H1 (cell line): ENCODE measurements around the gene YIPF5. TPM values are rescaled to one million over a fixed set of nuclear protein-coding genes. Genes with fewer than 3 reads are reported as not detected.

Experiments used
- CTCF ChIA-PET: fragments of 300-600 bp; sonication (Branson Sonifier 250); formaldehyde crosslinking; loops from one replicate; lab custom pipeline; 2021; ENCODE audit not compliant: partially characterized antibody; lab: Charles Lee
- POLR2A ChIA-PET: fragments of 300-600 bp; sonication (Branson Sonifier 250); formaldehyde crosslinking; loops from one replicate; lab custom pipeline; 2021; ENCODE audit warnings: inconsistent platforms; ENCODE audit not compliant: partially characterized antibody; lab: Charles Lee
- DNase-seq, 2 experiments: peaks; one replicate each; pipeline versions ENCODE4 v3.0.0 to v3.0.0-alpha.2; 2010 to 2022; ENCODE audit warnings: low spot score in 2 of 2, low read depth in 1 of 2, mixed read lengths in 1 of 2
- FAIRE-seq: peaks from 2 replicates; lab custom pipeline; 2011; peaks lifted over from hg19 to GRCh38; lab: Jason Lieb, UNC
- H2AFZ ChIP-seq: 2 replicates; pipeline ENCODE4 v1.8.1; 2012; ENCODE audit warnings: low read length, inconsistent platforms
- H2AK5ac ChIP-seq: 2 replicates; pipeline ENCODE4 v1.6.1; 2013; ENCODE audit warnings: low read depth, low read length
- H2BK120ac ChIP-seq: replicated peaks from 2 replicates; pipeline ENCODE3; 2013; ENCODE audit warnings: low read depth, low read length, inconsistent platforms
- H2BK12ac ChIP-seq: 2 replicates; pipeline ENCODE4 v1.6.1; 2013; ENCODE audit warnings: low read depth, low read length
- H2BK15ac ChIP-seq: 2 replicates; pipeline ENCODE4 v1.6.1; 2013; ENCODE audit warnings: low read length
- H2BK20ac ChIP-seq: 2 replicates; pipeline ENCODE4 v1.6.1; 2013; ENCODE audit warnings: low read length
- H2BK5ac ChIP-seq: 2 replicates; pipeline ENCODE4 v1.6.1; 2013; ENCODE audit warnings: low read depth, low read length
- H3K14ac ChIP-seq: 2 replicates; pipeline ENCODE4 v1.6.1; 2013; ENCODE audit warnings: inconsistent platforms; ENCODE audit not compliant: insufficient read length
- H3K18ac ChIP-seq: 2 replicates; pipeline ENCODE4 v1.6.1; 2013; ENCODE audit warnings: low read length; ENCODE audit errors: extremely low read depth
- H3K23ac ChIP-seq: 2 replicates; pipeline ENCODE4 v1.6.1; 2013; ENCODE audit warnings: inconsistent platforms; ENCODE audit not compliant: insufficient read length
- H3K23me2 ChIP-seq: 2 replicates; pipeline ENCODE4 v1.6.1; 2013; ENCODE audit warnings: low read depth, low read length
- H3K27ac ChIP-seq: 2 replicates; pipeline ENCODE4 v1.6.1; 2011; ENCODE audit warnings: low read depth, low read length, inconsistent platforms
- H3K27me3 ChIP-seq, 4 experiments: replicated peaks in 1 of 4; 1 replicate in 1 of 4; 2 replicates in 3 of 4; pipeline versions ENCODE4 v1.6.1 to v1.8.1; 2011 to 2013; ENCODE audit warnings: low read length in 3 of 4, mild to moderate bottlenecking in 3 of 4, inconsistent platforms in 2 of 4, mixed read lengths in 2 of 4, moderate library complexity in 1 of 4; ENCODE audit not compliant: control insufficient read depth in 3 of 4, insufficient read depth in 3 of 4; ENCODE audit errors: extremely low read depth in 1 of 4
- H3K36me3 ChIP-seq, 4 experiments: 2 replicates each; pipeline versions ENCODE4 v1.6.1 to v1.8.1; 2011 to 2013; ENCODE audit warnings: mild to moderate bottlenecking in 4 of 4, low read length in 3 of 4, moderate library complexity in 2 of 4, control low read depth in 1 of 4, inconsistent platforms in 1 of 4; ENCODE audit not compliant: insufficient read depth in 4 of 4, control insufficient read depth in 2 of 4
- H3K4ac ChIP-seq: replicated peaks from 2 replicates; pipeline ENCODE3; 2013; ENCODE audit warnings: low read length, low read depth, mixed read lengths, inconsistent platforms; ENCODE audit not compliant: insufficient read length
- H3K4me1 ChIP-seq, 4 experiments: replicated peaks in 1 of 4; 1 replicate in 1 of 4; 2 replicates in 3 of 4; pipeline versions ENCODE4 v1.6.1 to v1.8.1; 2011 to 2013; ENCODE audit warnings: low read length in 3 of 4, inconsistent platforms in 2 of 4, mixed read lengths in 1 of 4; ENCODE audit not compliant: insufficient read depth in 4 of 4, control insufficient read depth in 3 of 4
- H3K4me2 ChIP-seq, 2 experiments: 2 replicates each; pipeline versions ENCODE4 v1.6.1 to v1.8.1; 2011 to 2013; ENCODE audit warnings: low read depth in 2 of 2, low read length in 2 of 2, control low read depth in 1 of 2, inconsistent platforms in 1 of 2, mild to moderate bottlenecking in 1 of 2; ENCODE audit not compliant: insufficient read depth in 1 of 2
- H3K4me3 ChIP-seq, 4 experiments: fragments of 200-600, 300-600 bp in 1 of 4; sonication (generic), shearing (Covaris generic), sonication (Bioruptor Twin) in 1 of 4; 2 replicates each; pipeline versions ENCODE4 v1.5.1 to v1.8.1; 2011 to 2016; ENCODE audit warnings: low read length in 4 of 4, low read depth in 3 of 4, control low read depth in 2 of 4, inconsistent platforms in 2 of 4, mild to moderate bottlenecking in 2 of 4, mixed read lengths in 1 of 4, moderate library complexity in 1 of 4; ENCODE audit not compliant: insufficient read depth in 2 of 4; ENCODE audit errors: extremely low read depth in 1 of 4
- H3K56ac ChIP-seq: replicated peaks from 2 replicates; pipeline ENCODE3; 2013; ENCODE audit warnings: low read depth, mild to moderate bottlenecking, mixed read lengths, low read length, inconsistent platforms; ENCODE audit not compliant: insufficient read length
- H3K79me1 ChIP-seq: 2 replicates; pipeline ENCODE4 v1.6.1; 2013; ENCODE audit warnings: low read depth, low read length, control low read depth
- H3K79me2 ChIP-seq, 2 experiments: 2 replicates each; pipeline versions ENCODE4 v1.6.1 to v1.8.1; 2012 to 2013; ENCODE audit warnings: low read length in 2 of 2, mild to moderate bottlenecking in 2 of 2, inconsistent platforms in 1 of 2; ENCODE audit not compliant: insufficient read depth in 2 of 2, control insufficient read depth in 1 of 2
- H3K9ac ChIP-seq, 4 experiments: replicated peaks in 1 of 4; 1 replicate in 1 of 4; 2 replicates in 3 of 4; pipeline versions ENCODE4 v1.6.1 to v1.8.1; 2011 to 2013; ENCODE audit warnings: low read depth in 3 of 4, low read length in 3 of 4, control low read depth in 2 of 4, mild to moderate bottlenecking in 2 of 4, moderate library complexity in 2 of 4, inconsistent platforms in 1 of 4; ENCODE audit errors: extremely low read depth in 1 of 4
- H3K9me3 ChIP-seq, 2 experiments: 2 replicates each; pipeline versions ENCODE4 v1.6.1 to v1.8.1; 2012 to 2013; ENCODE audit warnings: mild to moderate bottlenecking in 2 of 2, moderate library complexity in 2 of 2, control low read depth in 1 of 2, inconsistent platforms in 1 of 2, low read depth in 1 of 2, low read length in 1 of 2, mixed read lengths in 1 of 2; ENCODE audit not compliant: insufficient read depth in 2 of 2
- H4K20me1 ChIP-seq, 2 experiments: replicated peaks in 1 of 2; 2 replicates each; pipeline versions ENCODE3 to v1.8.1; 2011 to 2013; ENCODE audit warnings: inconsistent platforms in 2 of 2, low read length in 2 of 2, mild to moderate bottlenecking in 1 of 2; ENCODE audit not compliant: insufficient read depth in 2 of 2, control insufficient read depth in 1 of 2
- H4K5ac ChIP-seq: 2 replicates; pipeline ENCODE4 v1.6.1; 2013; ENCODE audit warnings: low read length, low read depth, mixed read lengths, inconsistent platforms; ENCODE audit not compliant: insufficient read length
- H4K8ac ChIP-seq: 2 replicates; pipeline ENCODE4 v1.8.0; 2013; ENCODE audit warnings: mild to moderate bottlenecking, moderate library complexity, low read length, inconsistent platforms; ENCODE audit not compliant: insufficient read depth; ENCODE audit errors: extremely low read depth
- H4K91ac ChIP-seq: replicated peaks from 2 replicates; pipeline ENCODE3; 2013; ENCODE audit warnings: low read length, mixed read lengths, inconsistent platforms; ENCODE audit not compliant: insufficient read length
- CBX5 ChIP-seq: fragments of 300-800, 300-1000 bp; sonication (generic); IDR thresholded peaks from 2 replicates; pipeline ENCODE4 v1.7.1; 2016; ENCODE audit warnings: antibody characterized with exemption, low read length, low read depth
- CREB1 ChIP-seq: IDR thresholded peaks from 2 replicates; pipeline ENCODE4 v1.6.1; 2012; ENCODE audit warnings: inconsistent platforms
- HDAC2 ChIP-seq, 2 experiments: fragments of 300-600 bp in 1 of 2; sonication (generic) in 1 of 2; IDR thresholded peaks; 2 replicates each; pipeline ENCODE4 v1.6.1; 2011 to 2012; ENCODE audit warnings: low read depth in 2 of 2, low read length in 2 of 2, mild to moderate bottlenecking in 2 of 2, moderate library complexity in 2 of 2, borderline replicate concordance in 1 of 2, inconsistent platforms in 1 of 2
- KDM1A ChIP-seq: fragments of 200-600, 300-600 bp; sonication (generic); IDR thresholded peaks from 2 replicates; pipeline ENCODE4 v1.7.1; 2016; ENCODE audit warnings: mild to moderate bottlenecking, low read length, borderline replicate concordance
- NANOG ChIP-seq: IDR thresholded peaks from 2 replicates; pipeline ENCODE4 v1.6.1; 2011; ENCODE audit warnings: low read length, low read depth, mild to moderate bottlenecking, inconsistent platforms; ENCODE audit not compliant: insufficient read depth, poor library complexity, severe bottlenecking
- NRF1 ChIP-seq: IDR thresholded peaks from 2 replicates; pipeline ENCODE4 v1.6.1; 2011; ENCODE audit warnings: mild to moderate bottlenecking, low read depth, low read length, improper control_type of control experiment
- PHF8 ChIP-seq: fragments of 200-600 bp; sonication (generic); conservative IDR thresholded peaks from 2 replicates; pipeline ENCODE4 v1.7.1; 2012; ENCODE audit warnings: low read depth, mild to moderate bottlenecking, inconsistent platforms, low read length, moderate library complexity
- RXRA ChIP-seq: IDR thresholded peaks from 2 replicates; pipeline ENCODE4 v1.6.1; 2011; ENCODE audit warnings: low read depth, mild to moderate bottlenecking, low read length, moderate library complexity; ENCODE audit not compliant: insufficient read depth
- SP4 ChIP-seq: IDR thresholded peaks from 2 replicates; pipeline ENCODE4 v1.6.1; 2012; ENCODE audit warnings: low read length, inconsistent platforms
- TBP ChIP-seq: IDR thresholded peaks from 2 replicates; pipeline ENCODE4 v1.6.1; 2011; ENCODE audit warnings: low read depth, low read length, improper control_type of control experiment
- ZNF274 ChIP-seq: IDR thresholded peaks from 2 replicates; pipeline ENCODE4 v1.7.0; 2012; ENCODE audit warnings: low read length, borderline replicate concordance; ENCODE audit errors: extremely low read depth
- WGBS, 2 experiments: shearing (Covaris generic) in 1 of 2; methylation state at CpG; one replicate each; pipeline versions ENCODE4 v1.1.6 to v1.1.7; 2013 to 2015; ENCODE audit warnings: low lambda C conversion rate in 2 of 2, mixed read lengths in 2 of 2, inconsistent platforms in 1 of 2, low coverage in 1 of 2, missing lambda C conversion rate in 1 of 2; ENCODE audit not compliant: insufficient replicate concordance in 2 of 2, insufficient coverage in 1 of 2, insufficient read length in 1 of 2; ENCODE audit errors: extremely low coverage in 1 of 2, missing lambda C conversion rate in 1 of 2; 5-methylcytosine and 5-hydroxymethylcytosine counted together
- polyA plus RNA-seq, 7 experiments: library from polyadenylated mRNA; depleted of rRNA in 3 of 7; stranded (reverse) in 5 of 7; unstranded in 2 of 7; fragments of >200 nt in 5 of 7; fragments of 200-250 nt in 2 of 7; gene quantifications; 1 replicate in 5 of 7; 2 replicates in 1 of 7; 4 replicates in 1 of 7; pipeline versions ENCODE4 v1.2.1 to v1.2.3, GENCODE V29; 2011 to 2013; ENCODE audit warnings: missing spikeins in 2 of 7, mixed read lengths in 2 of 7
- total RNA-seq: library from RNA; stranded (reverse); fragmentation: NEBNext Ultra II Directional; extraction: Animal tissue kit (Norgen Biotek cat#: 25700); gene quantifications from 2 replicates; pipeline ENCODE4 v1.2.1, GENCODE V29; 2021

The YIPF5 gene
- total and polyA plus RNA-seq, 2 of the 8 experiments (the other 6 are each of a cell fraction or from before 2014, with no cell fraction given): 27.6 to 33.6 TPM

DNA sequence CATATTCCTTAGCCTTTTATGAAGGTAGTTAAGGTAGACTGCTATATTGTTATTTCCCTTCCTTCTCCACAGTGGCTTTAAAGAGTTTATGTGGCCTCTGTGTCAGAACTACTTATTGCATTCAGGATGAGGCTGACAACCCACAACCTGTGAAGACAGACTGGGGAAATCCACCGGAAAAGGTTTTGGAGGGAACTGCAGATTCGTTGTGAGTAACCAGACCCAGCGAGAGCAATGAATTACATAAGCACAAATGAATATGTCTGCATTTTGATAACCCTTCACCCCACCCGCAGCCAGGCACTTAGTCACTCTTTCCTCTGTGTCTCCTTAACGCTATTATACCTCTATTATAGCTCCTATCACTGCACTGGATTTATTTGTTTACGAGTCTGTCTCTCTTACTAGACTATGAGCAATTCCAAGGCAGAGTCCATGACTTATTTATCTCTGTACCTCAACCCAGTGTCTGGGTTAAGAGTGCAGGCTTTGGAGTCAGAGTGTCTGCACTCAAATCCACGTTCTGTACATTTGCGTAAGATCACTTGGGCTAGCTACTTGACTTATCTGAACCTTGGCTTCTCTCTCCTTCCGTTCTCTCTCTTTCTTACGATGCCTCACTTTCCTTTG, 19.5 kb upstream of the YIPF5 start:
- H2BK5ac ChIP-seq: no peak overlapping the region
- H3K23ac ChIP-seq: no peak overlapping the region
- no peak overlapping the region for H2BK12ac ChIP-seq
- no peaks in the 10 kb centered on the region for H3K36me3 ChIP-seq
- no peak overlapping the region for H3K27ac ChIP-seq
- no peak overlapping the region for H4K91ac ChIP-seq
- H2BK20ac ChIP-seq: no peak overlapping the region
- no peaks in the 10 kb centered on the region for H3K9me3 ChIP-seq
- H2AK5ac ChIP-seq: no peak overlapping the region
- H3K27me3 ChIP-seq: no peaks in the 10 kb centered on the region
- ChIA-PET POLR2A (no interaction called here), CTCF (interaction anchor here (0.6 to 1.9 kb wide), 3 partner anchors 9 to 182 kb away, joined by 3 to 8 read pairs (median 5); no protein-coding TSS in a partner anchor)
- H3K23me2 ChIP-seq: no peaks in the 10 kb centered on the region
- H3K4ac ChIP-seq: no peak overlapping the region
- H2BK120ac ChIP-seq: no peak overlapping the region
- no peaks in the 10 kb centered on the region for H3K79me1 ChIP-seq
- H3K79me2 ChIP-seq: no peaks in the 10 kb centered on the region
- H3K4me1 ChIP-seq: peaks cover 0 to 2% (median 0%) of the 10 kb centered on the region in 4 experiments; a peak in 1 of 7 replicates
- no peak for FAIRE-seq
- H3K14ac ChIP-seq: no peak overlapping the region
- H2AFZ ChIP-seq: no peak overlapping the region
- DNase-seq: no peak
- H4K8ac ChIP-seq: no peak overlapping the region
- no peaks in the 10 kb centered on the region for H4K20me1 ChIP-seq
- TF ChIP-seq PHF8: no peak
- TF ChIP-seq ZNF274: no peak
- no peak for TF ChIP-seq SP4
- TF ChIP-seq CBX5: no peak
- no peak for TF ChIP-seq TBP
- TF ChIP-seq CREB1: no peak
- TF ChIP-seq RXRA: no peak
- TF ChIP-seq NANOG: no peak
- no peak for TF ChIP-seq HDAC2 (IDR thresholded peaks at IDR 0.05; ENCODE audit: borderline replicate concordance in 1 of 2, low read depth in 2 of 2, low read length in 2 of 2)
- TF ChIP-seq KDM1A: no peak
- no peak for TF ChIP-seq NRF1
- WGBS, 2 experiments: 89% methylated on average over 10 of the region's 10 CpGs; no CpG with 5 or more reads in 1 of the 2 experiments
- no peak overlapping the region for H3K9ac ChIP-seq
- H3K4me3 ChIP-seq: no peak overlapping the region
- H2BK15ac ChIP-seq: no peak overlapping the region
- H3K18ac ChIP-seq: no peak overlapping the region
- H3K56ac ChIP-seq: no peak overlapping the region
- H4K5ac ChIP-seq: no peak overlapping the region
- H3K4me2 ChIP-seq: no peak overlapping the region
